ENCODE results near the gene PTPN3. TPM values are rescaled to one million over a fixed set of nuclear protein-coding genes. Genes with fewer than 3 reads are reported as not detected.

PTPN3 gene
- total and polyA plus RNA-seq, 9 of the 15 experiments (the other 6 are each of a cell fraction or from before 2014, with no cell fraction given) = 0.02 TPM; not detected in 8

DNA sequence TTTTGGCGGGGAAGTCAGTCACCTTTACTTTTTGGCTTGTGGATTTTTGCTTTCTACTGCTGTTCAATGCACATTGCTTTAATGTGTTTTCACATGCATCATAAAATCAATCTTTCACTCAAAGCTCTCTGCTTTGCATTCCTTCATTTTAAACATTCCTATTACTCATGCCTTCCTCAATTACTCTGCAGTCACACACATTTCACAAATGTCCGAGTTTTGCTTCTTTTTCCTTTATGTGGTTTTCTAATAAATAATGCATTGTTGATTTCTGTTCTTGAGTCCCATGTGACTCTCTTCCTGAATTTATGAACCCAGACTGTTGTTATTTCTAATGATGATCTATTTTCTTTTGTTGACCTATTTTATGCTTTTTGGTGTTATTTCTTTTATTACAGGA, 95.0 kb downstream of the PTPN3 start:
- no peak overlapping the region for H3K27ac ChIP-seq (ENCODE audit: extremely low read depth, low read depth, low read length)
- FAIRE-seq = no peak
- H3K36me3 ChIP-seq (ENCODE audit: control insufficient read depth, insufficient read depth, low read length) = no peaks in the 10 kb centered on the region
- in situ Hi-C loops (cut with MboI) = no loop called here
- WGBS (ENCODE audit: insufficient coverage, low coverage, missing lambda C conversion rate) = 0% methylated on average over 2 of the region's 2 CpGs
- H4K20me1 ChIP-seq (replicated peaks; ENCODE audit: control insufficient read depth, insufficient read depth, low read length) = no peaks in the 10 kb centered on the region
- no peak for ATAC-seq
- intact Hi-C loops (cut with micrococcal nuclease) = no loop called here
- H3K4me1 ChIP-seq (replicated peaks in 1 of 2; ENCODE audit: control insufficient read depth in 2 of 2, insufficient read depth in 2 of 2, low read length in 2 of 2) = no peaks in the 10 kb centered on the region
- no peak overlapping the region for H2AFZ ChIP-seq (ENCODE audit: low read depth, low read length)
- H3K79me2 ChIP-seq (ENCODE audit: control insufficient read depth, insufficient read depth, low read length) = no peaks in the 10 kb centered on the region
- H3K9me3 ChIP-seq (replicated peaks; ENCODE audit: control insufficient read depth, insufficient read depth, low read depth, low read length) = no peaks in the 10 kb centered on the region
- ChIA-PET POLR2A (no interaction called here), CTCF (ENCODE audit: low intra/inter-chr PET ratio) (no interaction called here)
- BruUV-seq (replicated peaks) = no TSS peak
- peaks cover 6 to 33% of the 10 kb centered on the region in 2 experiments; a peak in 4 of 5 replicates for H3K27me3 ChIP-seq (ENCODE audit: control insufficient read depth in 2 of 2, insufficient read depth in 2 of 2, low read length in 2 of 2)
- no peak overlapping the region for H3K4me3 ChIP-seq
- no peaks in the 10 kb centered on the region for H3K9me1 ChIP-seq (ENCODE audit: control insufficient read depth, insufficient read depth, low read length)
- no peak overlapping the region for H3K4me2 ChIP-seq (ENCODE audit: insufficient read depth, low read length)
- H3K9ac ChIP-seq (ENCODE audit: insufficient read depth in 1 of 2, low read depth in 2 of 2, low read length in 2 of 2) = no peak overlapping the region
- DNase-seq (ENCODE audit: extremely low read depth in 1 of 4, low spot score in 3 of 4) = no peak
- TF ChIP-seq, protein P1, sequence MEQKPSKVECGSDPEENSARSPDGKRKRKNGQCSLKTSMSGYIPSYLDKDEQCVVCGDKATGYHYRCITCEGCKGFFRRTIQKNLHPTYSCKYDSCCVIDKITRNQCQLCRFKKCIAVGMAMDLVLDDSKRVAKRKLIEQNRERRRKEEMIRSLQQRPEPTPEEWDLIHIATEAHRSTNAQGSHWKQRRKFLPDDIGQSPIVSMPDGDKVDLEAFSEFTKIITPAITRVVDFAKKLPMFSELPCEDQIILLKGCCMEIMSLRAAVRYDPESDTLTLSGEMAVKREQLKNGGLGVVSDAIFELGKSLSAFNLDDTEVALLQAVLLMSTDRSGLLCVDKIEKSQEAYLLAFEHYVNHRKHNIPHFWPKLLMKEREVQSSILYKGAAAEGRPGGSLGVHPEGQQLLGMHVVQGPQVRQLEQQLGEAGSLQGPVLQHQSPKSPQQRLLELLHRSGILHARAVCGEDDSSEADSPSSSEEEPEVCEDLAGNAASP (IDR thresholded peaks at IDR 0.05) = no peak
- TF ChIP-seq, protein P2, sequence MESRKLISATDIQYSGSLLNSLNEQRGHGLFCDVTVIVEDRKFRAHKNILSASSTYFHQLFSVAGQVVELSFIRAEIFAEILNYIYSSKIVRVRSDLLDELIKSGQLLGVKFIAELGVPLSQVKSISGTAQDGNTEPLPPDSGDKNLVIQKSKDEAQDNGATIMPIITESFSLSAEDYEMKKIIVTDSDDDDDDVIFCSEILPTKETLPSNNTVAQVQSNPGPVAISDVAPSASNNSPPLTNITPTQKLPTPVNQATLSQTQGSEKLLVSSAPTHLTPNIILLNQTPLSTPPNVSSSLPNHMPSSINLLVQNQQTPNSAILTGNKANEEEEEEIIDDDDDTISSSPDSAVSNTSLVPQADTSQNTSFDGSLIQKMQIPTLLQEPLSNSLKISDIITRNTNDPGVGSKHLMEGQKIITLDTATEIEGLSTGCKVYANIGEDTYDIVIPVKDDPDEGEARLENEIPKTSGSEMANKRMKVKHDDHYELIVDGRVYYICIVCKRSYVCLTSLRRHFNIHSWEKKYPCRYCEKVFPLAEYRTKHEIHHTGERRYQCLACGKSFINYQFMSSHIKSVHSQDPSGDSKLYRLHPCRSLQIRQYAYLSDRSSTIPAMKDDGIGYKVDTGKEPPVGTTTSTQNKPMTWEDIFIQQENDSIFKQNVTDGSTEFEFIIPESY (CRISPR knock-in tag; IDR thresholded peaks at IDR 0.05) = no peak
- TF ChIP-seq, protein P3, sequence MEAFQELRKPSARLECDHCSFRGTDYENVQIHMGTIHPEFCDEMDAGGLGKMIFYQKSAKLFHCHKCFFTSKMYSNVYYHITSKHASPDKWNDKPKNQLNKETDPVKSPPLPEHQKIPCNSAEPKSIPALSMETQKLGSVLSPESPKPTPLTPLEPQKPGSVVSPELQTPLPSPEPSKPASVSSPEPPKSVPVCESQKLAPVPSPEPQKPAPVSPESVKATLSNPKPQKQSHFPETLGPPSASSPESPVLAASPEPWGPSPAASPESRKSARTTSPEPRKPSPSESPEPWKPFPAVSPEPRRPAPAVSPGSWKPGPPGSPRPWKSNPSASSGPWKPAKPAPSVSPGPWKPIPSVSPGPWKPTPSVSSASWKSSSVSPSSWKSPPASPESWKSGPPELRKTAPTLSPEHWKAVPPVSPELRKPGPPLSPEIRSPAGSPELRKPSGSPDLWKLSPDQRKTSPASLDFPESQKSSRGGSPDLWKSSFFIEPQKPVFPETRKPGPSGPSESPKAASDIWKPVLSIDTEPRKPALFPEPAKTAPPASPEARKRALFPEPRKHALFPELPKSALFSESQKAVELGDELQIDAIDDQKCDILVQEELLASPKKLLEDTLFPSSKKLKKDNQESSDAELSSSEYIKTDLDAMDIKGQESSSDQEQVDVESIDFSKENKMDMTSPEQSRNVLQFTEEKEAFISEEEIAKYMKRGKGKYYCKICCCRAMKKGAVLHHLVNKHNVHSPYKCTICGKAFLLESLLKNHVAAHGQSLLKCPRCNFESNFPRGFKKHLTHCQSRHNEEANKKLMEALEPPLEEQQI (IDR thresholded peaks at IDR 0.05) = no peak
- TF ChIP-seq, protein P4, sequence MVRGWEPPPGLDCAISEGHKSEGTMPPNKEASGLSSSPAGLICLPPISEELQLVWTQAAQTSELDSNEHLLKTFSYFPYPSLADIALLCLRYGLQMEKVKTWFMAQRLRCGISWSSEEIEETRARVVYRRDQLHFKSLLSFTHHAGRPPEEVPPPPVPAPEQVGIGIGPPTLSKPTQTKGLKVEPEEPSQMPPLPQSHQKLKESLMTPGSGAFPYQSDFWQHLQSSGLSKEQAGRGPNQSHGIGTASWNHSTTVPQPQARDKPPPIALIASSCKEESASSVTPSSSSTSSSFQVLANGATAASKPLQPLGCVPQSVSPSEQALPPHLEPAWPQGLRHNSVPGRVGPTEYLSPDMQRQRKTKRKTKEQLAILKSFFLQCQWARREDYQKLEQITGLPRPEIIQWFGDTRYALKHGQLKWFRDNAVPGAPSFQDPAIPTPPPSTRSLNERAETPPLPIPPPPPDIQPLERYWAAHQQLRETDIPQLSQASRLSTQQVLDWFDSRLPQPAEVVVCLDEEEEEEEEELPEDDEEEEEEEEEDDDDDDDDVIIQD (CRISPR knock-in tag; IDR thresholded peaks at IDR 0.05) = no peak
- TF ChIP-seq PTRF (tag; IDR thresholded peaks at IDR 0.05) (no peak), ARNT (IDR thresholded peaks at IDR 0.05) (no peak), EWSR1 (IDR thresholded peaks at IDR 0.05; ENCODE audit: borderline replicate concordance, low read depth, partially characterized antibody) (no peak), MECOM (CRISPR knock-in tag; IDR thresholded peaks at IDR 0.05) (no peak)
- TF ChIP-seq, protein P5, sequence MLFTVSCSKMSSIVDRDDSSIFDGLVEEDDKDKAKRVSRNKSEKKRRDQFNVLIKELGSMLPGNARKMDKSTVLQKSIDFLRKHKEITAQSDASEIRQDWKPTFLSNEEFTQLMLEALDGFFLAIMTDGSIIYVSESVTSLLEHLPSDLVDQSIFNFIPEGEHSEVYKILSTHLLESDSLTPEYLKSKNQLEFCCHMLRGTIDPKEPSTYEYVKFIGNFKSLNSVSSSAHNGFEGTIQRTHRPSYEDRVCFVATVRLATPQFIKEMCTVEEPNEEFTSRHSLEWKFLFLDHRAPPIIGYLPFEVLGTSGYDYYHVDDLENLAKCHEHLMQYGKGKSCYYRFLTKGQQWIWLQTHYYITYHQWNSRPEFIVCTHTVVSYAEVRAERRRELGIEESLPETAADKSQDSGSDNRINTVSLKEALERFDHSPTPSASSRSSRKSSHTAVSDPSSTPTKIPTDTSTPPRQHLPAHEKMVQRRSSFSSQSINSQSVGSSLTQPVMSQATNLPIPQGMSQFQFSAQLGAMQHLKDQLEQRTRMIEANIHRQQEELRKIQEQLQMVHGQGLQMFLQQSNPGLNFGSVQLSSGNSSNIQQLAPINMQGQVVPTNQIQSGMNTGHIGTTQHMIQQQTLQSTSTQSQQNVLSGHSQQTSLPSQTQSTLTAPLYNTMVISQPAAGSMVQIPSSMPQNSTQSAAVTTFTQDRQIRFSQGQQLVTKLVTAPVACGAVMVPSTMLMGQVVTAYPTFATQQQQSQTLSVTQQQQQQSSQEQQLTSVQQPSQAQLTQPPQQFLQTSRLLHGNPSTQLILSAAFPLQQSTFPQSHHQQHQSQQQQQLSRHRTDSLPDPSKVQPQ (CRISPR knock-in tag; IDR thresholded peaks at IDR 0.05; ENCODE audit: borderline replicate concordance) = no peak
- TF ChIP-seq, protein P6, sequence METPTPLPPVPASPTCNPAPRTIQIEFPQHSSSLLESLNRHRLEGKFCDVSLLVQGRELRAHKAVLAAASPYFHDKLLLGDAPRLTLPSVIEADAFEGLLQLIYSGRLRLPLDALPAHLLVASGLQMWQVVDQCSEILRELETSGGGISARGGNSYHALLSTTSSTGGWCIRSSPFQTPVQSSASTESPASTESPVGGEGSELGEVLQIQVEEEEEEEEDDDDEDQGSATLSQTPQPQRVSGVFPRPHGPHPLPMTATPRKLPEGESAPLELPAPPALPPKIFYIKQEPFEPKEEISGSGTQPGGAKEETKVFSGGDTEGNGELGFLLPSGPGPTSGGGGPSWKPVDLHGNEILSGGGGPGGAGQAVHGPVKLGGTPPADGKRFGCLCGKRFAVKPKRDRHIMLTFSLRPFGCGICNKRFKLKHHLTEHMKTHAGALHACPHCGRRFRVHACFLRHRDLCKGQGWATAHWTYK (CRISPR knock-in tag; IDR thresholded peaks at IDR 0.05) = no peak
